ENCODE measurements around the gene SMPD1.

Gene SMPD1

DNA sequence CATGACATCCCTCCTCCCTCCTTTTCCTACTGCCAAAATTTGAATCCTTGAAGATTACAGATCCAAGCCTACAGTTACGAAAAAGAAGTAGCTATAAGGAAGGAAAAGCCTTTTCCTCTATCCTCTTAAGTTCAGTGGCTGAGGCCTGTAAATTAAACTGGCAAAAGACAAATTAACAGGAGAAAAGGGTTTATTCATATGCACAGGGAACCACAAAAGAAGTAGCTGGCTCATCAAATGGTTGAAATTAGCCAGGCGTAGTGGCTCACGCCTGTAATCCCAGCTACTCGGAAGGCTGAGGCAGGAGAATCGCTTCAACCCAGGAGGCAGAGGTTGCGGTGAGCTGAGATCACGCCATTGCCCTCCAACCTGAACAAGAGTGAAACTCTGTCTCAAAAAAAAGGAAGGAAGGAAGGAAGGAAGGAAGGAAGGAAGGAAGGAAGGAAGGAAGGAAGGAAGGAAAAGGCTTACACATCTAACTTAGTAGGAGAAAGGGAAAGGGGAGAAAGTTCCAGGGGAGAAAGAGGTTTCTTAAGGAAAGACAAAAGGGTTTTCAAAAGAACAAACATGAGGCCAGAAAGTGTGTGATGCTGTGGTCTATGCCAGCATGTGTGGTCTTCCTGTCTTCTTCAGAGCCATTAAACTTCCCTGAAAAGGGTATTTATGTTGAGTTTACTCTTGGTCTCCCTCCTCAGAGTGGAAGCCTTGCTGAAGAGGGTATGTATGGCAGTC is 5.1 kb upstream of the SMPD1 start:
- Histone ChIP-seq H2BK15ac (ENCODE audit: low read depth, poor library complexity, severe bottlenecking) (no peak overlapping the region), H3K4me3 (ENCODE audit: insufficient read depth in 1 of 2, low read depth in 1 of 2, low read length in 2 of 2) (no peak overlapping the region)
- WGBS = 86% methylated on average over 6 of the region's 7 CpGs

GRCh38 chr11:6387811-6388599 is 2.3 kb upstream of the SMPD1 start:
- peaks cover 12% of the 10 kb centered on the region for H3K79me1 ChIP-seq (replicated peaks; ENCODE audit: low read length, poor library complexity, severe bottlenecking)
- no peak overlapping the region for H2BK12ac ChIP-seq (ENCODE audit: low read length in 2 of 2)
- no peaks in the 10 kb centered on the region for H3K9me3 ChIP-seq (ENCODE audit: control insufficient read depth, low read length)
- peaks cover 6 to 8% of the 10 kb centered on the region in 2 experiments for H3K36me3 ChIP-seq (ENCODE audit: control insufficient read depth in 1 of 2, insufficient read depth in 2 of 2, low read depth in 1 of 2, low read length in 2 of 2)
- no peak overlapping the region for H3K4me3 ChIP-seq (ENCODE audit: insufficient read depth in 1 of 2, low read depth in 1 of 2, low read length in 2 of 2)
- H3K14ac ChIP-seq (ENCODE audit: low read length in 2 of 2) = no peak overlapping the region
- no peak overlapping the region for H2BK120ac ChIP-seq (ENCODE audit: low read depth, low read length)
- no peak overlapping the region for H4K8ac ChIP-seq (ENCODE audit: low read length)
- H3K23ac ChIP-seq (ENCODE audit: low read length in 2 of 2) = no peak overlapping the region
- peak overlapping the region; percentile 20 for H3K9ac ChIP-seq (ENCODE audit: low read length)
- H4K91ac ChIP-seq (ENCODE audit: low read length) = no peak overlapping the region
- H3K4me1 ChIP-seq (ENCODE audit: control insufficient read depth, insufficient read depth, low read depth, low read length) = peaks cover 15% of the 10 kb centered on the region
- H3K18ac ChIP-seq (ENCODE audit: low read depth in 1 of 2, low read length in 2 of 2) = no peak overlapping the region
- H3K4me2 ChIP-seq (ENCODE audit: low read length, poor library complexity, severe bottlenecking) = no peak overlapping the region
- whole genome bisulfite sequencing = 49% methylated on average over 12 of the region's 12 CpGs
- no peak overlapping the region for H2AFZ ChIP-seq (ENCODE audit: low read depth, low read length)
- H3K4ac ChIP-seq (ENCODE audit: low read depth in 1 of 2, low read length in 2 of 2) = no peak overlapping the region
- H2AK5ac ChIP-seq (ENCODE audit: low read length, severe bottlenecking) = peak overlapping the region; percentile 16
- no peak overlapping the region for H2BK5ac ChIP-seq (ENCODE audit: low read depth, low read length, poor library complexity, severe bottlenecking)
- H2BK15ac ChIP-seq (ENCODE audit: low read depth, poor library complexity, severe bottlenecking) = no peak overlapping the region
- no peaks in the 10 kb centered on the region for H3K27me3 ChIP-seq (ENCODE audit: control insufficient read depth in 1 of 2, insufficient read depth in 1 of 2, low read length in 2 of 2)
- DNase-seq = peak; percentile 29
- peak overlapping the region; percentile 92 for H3K27ac ChIP-seq (ENCODE audit: low read length, poor library complexity, severe bottlenecking)

More for the DNA sequence above, 5.1 kb upstream of the SMPD1 start:
- Histone ChIP-seq H3K4me1 (ENCODE audit: control insufficient read depth, insufficient read depth, low read depth, low read length) (peaks cover 2% of the 10 kb centered on the region), H2AK5ac (ENCODE audit: low read length, severe bottlenecking) (no peak overlapping the region), H3K14ac (ENCODE audit: low read length in 2 of 2) (no peak overlapping the region), H4K8ac (ENCODE audit: low read length) (no peak overlapping the region), H3K36me3 (ENCODE audit: control insufficient read depth in 1 of 2, insufficient read depth in 2 of 2, low read depth in 1 of 2, low read length in 2 of 2) (no peaks in the 10 kb centered on the region), H3K23ac (ENCODE audit: low read length in 2 of 2) (no peak overlapping the region), H3K9me3 (ENCODE audit: control insufficient read depth, low read length) (no peaks in the 10 kb centered on the region), H3K18ac (ENCODE audit: low read depth in 1 of 2, low read length in 2 of 2) (no peak overlapping the region), H4K91ac (ENCODE audit: low read length) (no peak overlapping the region), H3K4me2 (ENCODE audit: low read length, poor library complexity, severe bottlenecking) (no peak overlapping the region), H3K9ac (ENCODE audit: low read length) (no peak overlapping the region), H3K27me3 (ENCODE audit: control insufficient read depth in 1 of 2, insufficient read depth in 1 of 2, low read length in 2 of 2) (no peaks in the 10 kb centered on the region), H3K79me1 (replicated peaks; ENCODE audit: low read length, poor library complexity, severe bottlenecking) (no peaks in the 10 kb centered on the region), H3K27ac (ENCODE audit: low read length, poor library complexity, severe bottlenecking) (no peak overlapping the region), H3K4ac (ENCODE audit: low read depth in 1 of 2, low read length in 2 of 2) (no peak overlapping the region), H2AFZ (ENCODE audit: low read depth, low read length) (no peak overlapping the region), H2BK120ac (ENCODE audit: low read depth, low read length) (no peak overlapping the region), H2BK5ac (ENCODE audit: low read depth, low read length, poor library complexity, severe bottlenecking) (no peak overlapping the region), H2BK12ac (ENCODE audit: low read length in 2 of 2) (no peak overlapping the region)
- no peak for DNase-seq

DNA sequence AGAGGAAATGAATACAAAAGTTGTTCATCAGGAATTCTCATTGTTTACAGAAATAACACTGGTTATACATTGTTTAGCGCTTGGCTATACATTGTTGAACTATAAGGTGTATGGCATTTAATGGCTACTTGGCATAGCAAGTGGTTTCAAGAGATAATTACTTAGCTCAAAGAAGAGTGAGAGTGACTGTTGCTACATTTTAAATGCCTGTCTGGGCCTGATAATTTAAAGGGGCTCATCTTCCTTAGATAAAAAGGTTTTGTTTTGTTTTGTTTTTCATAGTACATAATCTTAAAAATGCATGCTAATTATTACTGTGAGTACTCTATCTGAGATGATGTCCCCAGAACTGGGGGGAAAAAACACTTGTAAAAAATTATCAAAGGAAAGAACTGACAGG is 1.5 kb upstream of the SMPD1 start:
- H4K8ac ChIP-seq (ENCODE audit: low read length) = no peak overlapping the region
- no peak overlapping the region for H3K23ac ChIP-seq (ENCODE audit: low read length in 2 of 2)
- peak overlapping the region; percentile 92 for H3K27ac ChIP-seq (ENCODE audit: low read length, poor library complexity, severe bottlenecking)
- H3K18ac ChIP-seq (ENCODE audit: low read depth in 1 of 2, low read length in 2 of 2) = no peak overlapping the region
- H3K9me3 ChIP-seq (ENCODE audit: control insufficient read depth, low read length) = no peaks in the 10 kb centered on the region
- DNase-seq = peak; percentile 3
- H2AK5ac ChIP-seq (ENCODE audit: low read length, severe bottlenecking) = no peak overlapping the region
- 100% methylated on average over 1 of the region's 1 CpG for WGBS
- H4K91ac ChIP-seq (ENCODE audit: low read length) = no peak overlapping the region
- no peak overlapping the region for H3K4me2 ChIP-seq (ENCODE audit: low read length, poor library complexity, severe bottlenecking)
- no peak overlapping the region for H2AFZ ChIP-seq (ENCODE audit: low read depth, low read length)
- H2BK12ac ChIP-seq (ENCODE audit: low read length in 2 of 2) = no peak overlapping the region
- no peak overlapping the region for H2BK120ac ChIP-seq (ENCODE audit: low read depth, low read length)
- H3K4me3 ChIP-seq (ENCODE audit: insufficient read depth in 1 of 2, low read depth in 1 of 2, low read length in 2 of 2) = no peak overlapping the region
- H3K9ac ChIP-seq (ENCODE audit: low read length) = no peak overlapping the region
- peaks cover 12% of the 10 kb centered on the region for H3K79me1 ChIP-seq (replicated peaks; ENCODE audit: low read length, poor library complexity, severe bottlenecking)
- H2BK15ac ChIP-seq (ENCODE audit: low read depth, poor library complexity, severe bottlenecking) = no peak overlapping the region
- peaks cover 15% of the 10 kb centered on the region for H3K4me1 ChIP-seq (ENCODE audit: control insufficient read depth, insufficient read depth, low read depth, low read length)
- H3K4ac ChIP-seq (ENCODE audit: low read depth in 1 of 2, low read length in 2 of 2) = no peak overlapping the region
- H3K36me3 ChIP-seq (ENCODE audit: control insufficient read depth in 1 of 2, insufficient read depth in 2 of 2, low read depth in 1 of 2, low read length in 2 of 2) = peaks cover 10 to 14% of the 10 kb centered on the region in 2 experiments
- no peak overlapping the region for H2BK5ac ChIP-seq (ENCODE audit: low read depth, low read length, poor library complexity, severe bottlenecking)
- no peaks in the 10 kb centered on the region for H3K27me3 ChIP-seq (ENCODE audit: control insufficient read depth in 1 of 2, insufficient read depth in 1 of 2, low read length in 2 of 2)
- no peak overlapping the region for H3K14ac ChIP-seq (ENCODE audit: low read length in 2 of 2)

Data from mesenchymal stem cell (in vitro differentiated cells and primary cell).